Midbrain (tissue), 1 donor: ENCODE measurements around the gene RAB13.

Experiments
- DNase-seq: peaks from one replicate; lab custom pipeline; 2025; lab: John Stamatoyannopoulos, UW

Gene RAB13

GRCh38 chr1:153977250-153978240, 8.6 kb downstream of the RAB13 start, which contains the start of gene JTB:
TSS of gene JTB (minus strand) at chr1:153977674. CDS start at chr1:153977252, 422 bp downstream.
- DNase-seq = peak; percentile 86

- DNase-seq = no peak
These were observed 9.3 kb downstream of the RAB13 start for GRCh38 chr1:153976819-153977249.

- no peak for DNase-seq
These were observed 12.6 kb downstream of the RAB13 start for GRCh38 chr1:153973525-153973924.

- no peak for DNase-seq
These were observed 13.1 kb downstream of the RAB13 start for GRCh38 chr1:153973071-153973470.

- no peak for DNase-seq
These were observed 15.8 kb downstream of the RAB13 start for GRCh38 chr1:153970346-153970745.

GRCh38 chr1:153968972-153969371, 17.2 kb downstream of the RAB13 start:
- no peak for DNase-seq

- no peak for DNase-seq
These were observed 17.7 kb downstream of the RAB13 start for GRCh38 chr1:153968408-153968807.

- DNase-seq = no peak
These were observed 18.2 kb downstream of the RAB13 start for GRCh38 chr1:153968000-153968363.

GRCh38 chr1:153967107-153967999, 18.8 kb downstream of the RAB13 start, which contains the start of gene CREB3L4:
TSS of gene CREB3L4 (plus strand) at chr1:153967902. CDS start at chr1:153968526, 624 bp downstream.
- DNase-seq = peak; percentile 97

GRCh38 chr1:153963850-153964331, 22.2 kb downstream of the RAB13 start:
- peak; percentile 38 for DNase-seq

GRCh38 chr1:153963030-153963849, 22.9 kb downstream of the RAB13 start, which contains the start of gene SLC39A1:
TSS of gene SLC39A1 (minus strand) at chr1:153963537. CDS start at chr1:153962715, 822 bp downstream.
- peak; percentile 97 for DNase-seq

- no peak for DNase-seq
These were observed 23.8 kb downstream of the RAB13 start for GRCh38 chr1:153962088-153963029.

- DNase-seq = no peak
These were observed 24.7 kb downstream of the RAB13 start for GRCh38 chr1:153961421-153961820.

- no peak for DNase-seq
These were observed 25.9 kb downstream of the RAB13 start for GRCh38 chr1:153960206-153960605.

- no peak for DNase-seq
These were observed 26.7 kb downstream of the RAB13 start for GRCh38 chr1:153959454-153959853.

GRCh38 chr1:153958961-153959260, 27.2 kb downstream of the RAB13 start:
- DNase-seq = no peak

- DNase-seq = peak; percentile 98
These were observed 27.8 kb downstream of the RAB13 start, which contains the start of gene CRTC2 for GRCh38 chr1:153958111-153958960. TSS of gene CRTC2 (minus strand) at chr1:153958612. CDS start at chr1:153958497, 115 bp downstream.

GRCh38 chr1:153957744-153958110, 28.4 kb downstream of the RAB13 start:
- no peak for DNase-seq
